ENCODE measurements around the gene SF3A2.

- TF ChIP-seq ZNF768 (tag by site-specific recombination; IDR thresholded peaks at IDR 0.05): no peak
- TF ChIP-seq ATF2 (tag by site-specific recombination; IDR thresholded peaks at IDR 0.05; ENCODE audit: low read depth): no peak
- TF ChIP-seq CTCF (tag by site-specific recombination; IDR thresholded peaks at IDR 0.05): no peak
- TF ChIP-seq BCL11A (tag by site-specific recombination; IDR thresholded peaks at IDR 0.05; ENCODE audit: low read depth): no peak
- no peak for TF ChIP-seq ZBTB21 (tag by site-specific recombination; IDR thresholded peaks at IDR 0.05)
- TF ChIP-seq REST (tag by site-specific recombination; IDR thresholded peaks at IDR 0.05): no peak
- TF ChIP-seq ZNF37A (tag by site-specific recombination; IDR thresholded peaks at IDR 0.05): no peak
Measured at GRCh38 chr19:2250766-2251105, 14.1 kb downstream of the SF3A2 start.
